PFSK-1 (cell line): ENCODE data around the gene SPEF2.

Experiments
- FOXP2 ChIP-seq: optimal IDR thresholded peaks from 2 replicates; pipeline ENCODE3; 2011; ENCODE audit warnings: borderline replicate concordance, control low read depth, inconsistent platforms; ENCODE audit not compliant: insufficient read depth; ENCODE audit errors: extremely low read length, extremely low read depth
- POLR2AphosphoS5 ChIP-seq: IDR thresholded peaks from 2 replicates; pipeline ENCODE4 v1.6.1; 2012; ENCODE audit warnings: low read depth, mild to moderate bottlenecking, control low read depth, low read length, moderate library complexity
- SIN3A ChIP-seq: IDR thresholded peaks from 2 replicates; pipeline ENCODE4 v1.6.1; 2012; ENCODE audit warnings: mild to moderate bottlenecking, low read length, moderate library complexity, borderline replicate concordance; ENCODE audit not compliant: insufficient read depth
- TAF1 ChIP-seq: IDR thresholded peaks from 2 replicates; pipeline ENCODE4 v1.6.1; 2012; ENCODE audit warnings: low read length, control low read depth, borderline replicate concordance; ENCODE audit not compliant: insufficient read depth
- TF ChIP-seq, protein P1 (sequence below), 2 experiments: IDR thresholded peaks; 2 replicates each; pipeline versions ENCODE4 v1.6.1 to v1.8.0; 2011 to 2012; ENCODE audit warnings: low read depth in 2 of 2, low read length in 2 of 2, control low read depth in 1 of 2, inconsistent platforms in 1 of 2, mild to moderate bottlenecking in 1 of 2, moderate library complexity in 1 of 2; ENCODE audit not compliant: insufficient read depth in 1 of 2

The SPEF2 gene

DNA sequence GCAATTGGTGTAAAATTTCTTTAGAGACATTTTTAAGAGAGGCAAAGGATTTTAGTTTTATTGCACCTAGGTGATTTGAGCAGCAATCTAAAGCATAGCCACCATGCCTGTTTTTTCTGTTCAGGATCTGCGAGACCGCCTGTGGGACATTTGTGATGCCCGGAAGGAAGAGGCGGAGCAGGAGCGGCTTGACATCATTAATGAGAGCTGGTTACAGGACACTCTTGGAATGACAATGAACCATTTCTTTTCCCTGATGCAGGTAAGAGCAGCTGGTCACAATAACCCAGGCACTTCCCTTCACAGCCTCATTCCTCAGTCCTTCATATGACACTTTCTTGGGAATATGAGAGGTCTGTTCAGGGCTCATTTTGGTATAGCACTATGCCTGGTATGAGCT lies 135.8 kb downstream of the SPEF2 start:
- TF ChIP-seq SIN3A, result no peak
- TF ChIP-seq FOXP2, result no peak
- TF ChIP-seq POLR2AphosphoS5, result no peak
- TF ChIP-seq, protein P1, sequence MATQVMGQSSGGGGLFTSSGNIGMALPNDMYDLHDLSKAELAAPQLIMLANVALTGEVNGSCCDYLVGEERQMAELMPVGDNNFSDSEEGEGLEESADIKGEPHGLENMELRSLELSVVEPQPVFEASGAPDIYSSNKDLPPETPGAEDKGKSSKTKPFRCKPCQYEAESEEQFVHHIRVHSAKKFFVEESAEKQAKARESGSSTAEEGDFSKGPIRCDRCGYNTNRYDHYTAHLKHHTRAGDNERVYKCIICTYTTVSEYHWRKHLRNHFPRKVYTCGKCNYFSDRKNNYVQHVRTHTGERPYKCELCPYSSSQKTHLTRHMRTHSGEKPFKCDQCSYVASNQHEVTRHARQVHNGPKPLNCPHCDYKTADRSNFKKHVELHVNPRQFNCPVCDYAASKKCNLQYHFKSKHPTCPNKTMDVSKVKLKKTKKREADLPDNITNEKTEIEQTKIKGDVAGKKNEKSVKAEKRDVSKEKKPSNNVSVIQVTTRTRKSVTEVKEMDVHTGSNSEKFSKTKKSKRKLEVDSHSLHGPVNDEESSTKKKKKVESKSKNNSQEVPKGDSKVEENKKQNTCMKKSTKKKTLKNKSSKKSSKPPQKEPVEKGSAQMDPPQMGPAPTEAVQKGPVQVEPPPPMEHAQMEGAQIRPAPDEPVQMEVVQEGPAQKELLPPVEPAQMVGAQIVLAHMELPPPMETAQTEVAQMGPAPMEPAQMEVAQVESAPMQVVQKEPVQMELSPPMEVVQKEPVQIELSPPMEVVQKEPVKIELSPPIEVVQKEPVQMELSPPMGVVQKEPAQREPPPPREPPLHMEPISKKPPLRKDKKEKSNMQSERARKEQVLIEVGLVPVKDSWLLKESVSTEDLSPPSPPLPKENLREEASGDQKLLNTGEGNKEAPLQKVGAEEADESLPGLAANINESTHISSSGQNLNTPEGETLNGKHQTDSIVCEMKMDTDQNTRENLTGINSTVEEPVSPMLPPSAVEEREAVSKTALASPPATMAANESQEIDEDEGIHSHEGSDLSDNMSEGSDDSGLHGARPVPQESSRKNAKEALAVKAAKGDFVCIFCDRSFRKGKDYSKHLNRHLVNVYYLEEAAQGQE (IDR thresholded peaks at IDR 0.05; ENCODE audit: insufficient read depth in 1 of 2, low read depth in 2 of 2, low read length in 2 of 2), result no peak
- no peak for TF ChIP-seq TAF1

- TF ChIP-seq POLR2AphosphoS5 (no peak), SIN3A (no peak)
Measured at GRCh38 chr5:35754481-35754880, 136.8 kb downstream of the SPEF2 start.

GRCh38 chr5:35755966-35756365 lies 138.3 kb downstream of the SPEF2 start:
- TF ChIP-seq SIN3A (no peak), TAF1 (no peak), FOXP2 (no peak), POLR2AphosphoS5 (no peak)
- TF ChIP-seq, protein P1 (IDR thresholded peaks at IDR 0.05; ENCODE audit: insufficient read depth in 1 of 2, low read depth in 2 of 2, low read length in 2 of 2), result no peak

DNA sequence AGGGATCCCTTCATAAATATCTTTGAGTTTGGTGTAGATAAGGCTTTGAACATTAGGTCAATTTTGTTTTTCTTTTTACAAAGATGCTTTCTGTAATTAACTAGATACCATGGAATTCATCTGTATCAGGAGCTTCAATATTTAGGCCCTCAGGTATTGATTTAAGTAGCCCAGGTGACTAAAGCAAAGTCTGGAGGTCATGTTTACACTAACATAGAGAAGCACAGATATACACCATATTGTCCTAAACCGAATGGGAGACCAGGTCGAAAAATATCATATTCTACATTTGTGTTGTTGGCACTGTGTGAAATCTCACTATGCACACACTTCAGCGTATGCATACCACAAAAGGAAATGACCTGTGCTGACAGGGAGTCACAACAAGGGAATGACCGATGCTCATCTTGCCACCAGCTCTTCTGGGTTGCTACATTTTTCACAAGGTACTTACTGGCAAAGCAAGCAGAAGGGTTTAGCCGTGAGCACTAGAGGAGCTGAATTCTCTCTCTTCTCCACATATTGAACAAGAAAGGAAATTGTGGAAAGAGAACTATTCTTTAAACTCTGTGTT lies 140.6 kb downstream of the SPEF2 start:
- no peak for TF ChIP-seq FOXP2
- TF ChIP-seq, protein P1 (IDR thresholded peaks at IDR 0.05; ENCODE audit: insufficient read depth in 1 of 2, low read depth in 2 of 2, low read length in 2 of 2), result no peak
- no peak for TF ChIP-seq POLR2AphosphoS5

- TF ChIP-seq, protein P1 (IDR thresholded peaks at IDR 0.05; ENCODE audit: insufficient read depth in 1 of 2, low read depth in 2 of 2, low read length in 2 of 2), result no peak
Measured at GRCh38 chr5:35761541-35761940, 143.9 kb downstream of the SPEF2 start.
